Keratinocyte (primary cell): ENCODE measurements around the gene NPAS3.

Experiments
- CTCF ChIP-seq, 3 experiments: IDR thresholded peaks in 1 of 3; conservative IDR thresholded peaks in 1 of 3; optimal IDR thresholded peaks in 1 of 3; 2 replicates in 2 of 3; 3 replicates in 1 of 3; pipeline versions ENCODE3 to v1.5.1; 2011; ENCODE audit warnings: low read length in 3 of 3, mild to moderate bottlenecking in 3 of 3, moderate library complexity in 2 of 3, control low read depth in 1 of 3, inconsistent platforms in 1 of 3; ENCODE audit not compliant: insufficient read depth in 2 of 3; ENCODE audit errors: extremely low read depth in 1 of 3
- EZH2 ChIP-seq: IDR thresholded peaks from one replicate; pipeline ENCODE4 v1.6.1; 2012; ENCODE audit warnings: inconsistent platforms, mild to moderate bottlenecking, low read length, moderate library complexity

- no peak for TF ChIP-seq EZH2
- TF ChIP-seq CTCF (optimal IDR thresholded peaks at IDR 0.05 in 1 of 3, IDR thresholded peaks at IDR 0.05 in 1 of 3, conservative IDR thresholded peaks at IDR 0.05 in 1 of 3; ENCODE audit: extremely low read depth in 1 of 3, insufficient read depth in 2 of 3, low read length in 3 of 3) = no peak
These were observed 71.0 kb downstream of the NPAS3 start for GRCh38 chr14:33009673-33010072.
